GM12878 (cell line): ENCODE measurements around the gene EP300. TPM values are rescaled to one million over a fixed set of nuclear protein-coding genes. Genes with fewer than 3 reads are reported as not detected.

Source experiments
- CBX3 ChIP-seq: fragments of 200-600 bp; sonication (generic); IDR thresholded peaks from 2 replicates; pipeline ENCODE4 v1.6.1; 2016; ENCODE audit warnings: low read depth, borderline replicate concordance
- CUX1 ChIP-seq: IDR thresholded peaks from 2 replicates; pipeline ENCODE4 v1.6.1; 2012; ENCODE audit warnings: improper control_type of control experiment, low read depth, low read length; ENCODE audit not compliant: insufficient replicate concordance
- EZH2 ChIP-seq: IDR thresholded peaks from 2 replicates; pipeline ENCODE4 v1.6.1; 2012; ENCODE audit warnings: low read depth, mild to moderate bottlenecking, control low read depth, inconsistent platforms, low read length, borderline replicate concordance; ENCODE audit not compliant: control insufficient read depth
- HCFC1 ChIP-seq: fragments of 150-350 bp; IDR thresholded peaks from 2 replicates; pipeline ENCODE4 v1.6.1; 2014; ENCODE audit warnings: low read length
- IKZF1 ChIP-seq: fragments of 450-650 bp; conservative IDR thresholded peaks from 2 replicates; pipeline ENCODE4 v1.6.1; 2017; ENCODE audit warnings: antibody characterized with exemption, mild to moderate bottlenecking
- IRF5 ChIP-seq: fragments of 450-650 bp; IDR thresholded peaks from 2 replicates; pipeline ENCODE4 v1.6.1; 2017; ENCODE audit warnings: borderline replicate concordance
- MTA2 ChIP-seq: fragments of 450-650 bp; IDR thresholded peaks from 2 replicates; pipeline ENCODE4 v1.6.1; 2016; ENCODE audit warnings: low read depth, mild to moderate bottlenecking, moderate library complexity
- NBN ChIP-seq: fragments of 450-650 bp; IDR thresholded peaks from 2 replicates; pipeline ENCODE4 v1.6.1; 2016
- RELA ChIP-seq: fragments of 450-650 bp; IDR thresholded peaks from 2 replicates; pipeline ENCODE4 v1.8.0; 2014; ENCODE audit warnings: borderline replicate concordance; ENCODE audit not compliant: partially characterized antibody
- SREBF1 ChIP-seq: IDR thresholded peaks from 2 replicates; pipeline ENCODE4 v1.6.1; 2012; ENCODE audit warnings: mild to moderate bottlenecking, low read length
- USF2 ChIP-seq: IDR thresholded peaks from 2 replicates; pipeline ENCODE4 v1.6.1; 2011; ENCODE audit warnings: low read depth, low read length, improper control_type of control experiment, borderline replicate concordance
- YBX1 ChIP-seq: fragments of 450-650 bp; IDR thresholded peaks from 2 replicates; pipeline ENCODE4 v1.6.1; 2016; ENCODE audit warnings: antibody characterized with exemption
- ZNF274 ChIP-seq: IDR thresholded peaks from one replicate; pipeline ENCODE4 v1.8.0; 2011; ENCODE audit not compliant: insufficient read length, insufficient read depth
- ZNF687 ChIP-seq: fragments of 450-650 bp; IDR thresholded peaks from 2 replicates; pipeline ENCODE4 v1.6.1; 2017; ENCODE audit warnings: mild to moderate bottlenecking, moderate library complexity
- polyA plus RNA-seq, 11 experiments: library from polyadenylated mRNA; depleted of rRNA in 4 of 11; unstranded in 6 of 11; stranded (reverse) in 5 of 11; fragments of >200 nt; fragmentation: Nextera tagmentation in 4 of 11; fragmentation: Illumina TruSeq in 1 of 11; extraction: Ambion mirVana in 4 of 11; extraction: Trizol in 1 of 11; gene quantifications; 1 replicate in 1 of 11; 2 replicates in 10 of 11; pipeline versions ENCODE4 v1.2.1 to v1.2.3, GENCODE V29; 2011 to 2016; ENCODE audit warnings: inconsistent platforms in 2 of 11, missing spikeins in 2 of 11, low read depth in 1 of 11
- total RNA-seq, 4 experiments: library from RNA; depleted of rRNA in 3 of 4; stranded (reverse); fragments of >200 nt in 3 of 4; fragmentation: Illumina TruSeq in 1 of 4; extraction: Trizol in 1 of 4; gene quantifications; 2 replicates each; pipeline versions ENCODE4 v1.2.1 to v1.2.3, GENCODE V29; 2013 to 2021

EP300 gene
- total and polyA plus RNA-seq, 10 of the 15 experiments (the other 5 are each of a cell fraction or from before 2014, with no cell fraction given): 5.5 to 48.5 (median 23.6) TPM

- TF ChIP-seq IRF5 (no peak), ZNF687 (peak; percentile 16; the same call in 1 of the 2 replicates), RELA (peak; percentile 36), NBN (peak; percentile 86), CBX3 (no peak), HCFC1 (no peak; the same call in none of the 2 replicates), SREBF1 (no peak), CUX1 (no peak), ZNF274 (no peak), IKZF1 (peak; percentile 53), MTA2 (no peak), YBX1 (no peak), EZH2 (no peak), USF2 (no peak; the same call in 1 of the 2 replicates)
Measured at GRCh38 chr22:41091132-41092022, 1.0 kb upstream of the EP300 start (continued).
